Stomach (tissue), 4 donors: ENCODE measurements around the gene NFATC1.

ENCODE experiments used
- CTCF ChIP-seq, 7 experiments: fragments of 450-650 bp in 4 of 7; fragments of 200-600 bp in 3 of 7; sonication (generic) in 3 of 7; IDR thresholded peaks; one replicate each; pipeline ENCODE4 v1.5.1; 2016 to 2019; ENCODE audit warnings: antibody characterized with exemption in 7 of 7, control low read depth in 2 of 7, mild to moderate bottlenecking in 1 of 7
- POLR2A ChIP-seq, 4 donors: fragments of 450-650 bp; IDR thresholded peaks; one replicate each; pipeline ENCODE4 v1.6.1; 2016; ENCODE audit warnings: antibody characterized with exemption in 4 of 4, control low read depth in 2 of 4, mild to moderate bottlenecking in 1 of 4, moderate library complexity in 1 of 4
- POLR2AphosphoS5 ChIP-seq, 3 donors: sonication (generic); formaldehyde crosslinking; IDR thresholded peaks; one replicate each; pipeline ENCODE4 v1.6.1; 2016; ENCODE audit warnings: antibody characterized with exemption in 3 of 3

- no peak for TF ChIP-seq POLR2AphosphoS5 (IDR thresholded peaks at IDR 0.05)
- no peak for TF ChIP-seq CTCF (IDR thresholded peaks at IDR 0.05)
- TF ChIP-seq POLR2A (IDR thresholded peaks at IDR 0.05), result no peak
These were observed 92.8 kb downstream of the NFATC1 start for GRCh38 chr18:79488311-79489050.
